Stimulated activated CD4-positive, alpha-beta T cell treated with anti-CD3 and anti-CD28 coated beads, Interleukin-15, amount 100 ng/mL, for 48 hours (primary cell): ENCODE data around the gene CDC26.
"Not testable (repeated sequence)": the region's sequence is repeated elsewhere in the genome, so short reads cannot be mapped to it uniquely, and the experiment has no call there.

Experiments used
- DNase-seq, 2 donors: peaks; one replicate each; pipeline ENCODE4 v3.0.0-alpha.2; 2020; ENCODE audit warnings: low read depth in 2 of 2

Gene CDC26

GRCh38 chr9:113275157-113276131 lies at the start of gene CDC26, which contains the start of gene PRPF4:
CDC26 (minus strand) TSS chr9:113275572; CDS start chr9:113272507, 3,065 bp downstream.
PRPF4 (plus strand) TSS chr9:113275658; CDS start chr9:113275744, 86 bp downstream.
- peak; percentile 93 to 94 for DNase-seq

- DNase-seq = no peak
These were observed 47.3 kb upstream of the CDC26 start for GRCh38 chr9:113322671-113323070.

- no peak for DNase-seq
These were observed 44.7 kb upstream of the CDC26 start for GRCh38 chr9:113320051-113320450.

GRCh38 chr9:113319054-113319453 lies 43.7 kb upstream of the CDC26 start:
- DNase-seq = no peak

- DNase-seq = no peak
These were observed 42.4 kb upstream of the CDC26 start for GRCh38 chr9:113317777-113318176.

GRCh38 chr9:113316030-113316429 lies 40.7 kb upstream of the CDC26 start:
- DNase-seq = no peak

DNA sequence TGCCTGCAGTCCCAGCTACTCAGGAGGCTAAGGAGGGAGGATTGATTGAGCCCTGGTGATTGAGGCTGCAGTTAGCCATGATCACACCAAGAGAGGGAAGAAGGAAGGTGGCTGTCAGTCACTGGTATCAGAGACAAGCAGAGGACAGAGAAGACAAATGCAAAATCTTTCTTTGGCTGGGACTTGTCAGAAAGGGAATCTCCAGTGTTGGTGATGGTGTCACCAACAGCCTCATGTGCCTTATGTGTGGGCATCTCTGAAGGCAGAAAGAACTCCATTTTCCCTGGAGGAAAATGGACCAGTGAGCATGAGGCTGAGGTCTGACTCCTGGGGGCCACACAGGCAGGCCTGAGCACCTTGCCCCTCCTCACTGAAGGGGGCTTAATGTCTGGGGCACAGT lies 39.9 kb upstream of the CDC26 start:
- no peak for DNase-seq

- DNase-seq = no peak
These were observed 37.9 kb upstream of the CDC26 start for GRCh38 chr9:113313261-113313660.

DNA sequence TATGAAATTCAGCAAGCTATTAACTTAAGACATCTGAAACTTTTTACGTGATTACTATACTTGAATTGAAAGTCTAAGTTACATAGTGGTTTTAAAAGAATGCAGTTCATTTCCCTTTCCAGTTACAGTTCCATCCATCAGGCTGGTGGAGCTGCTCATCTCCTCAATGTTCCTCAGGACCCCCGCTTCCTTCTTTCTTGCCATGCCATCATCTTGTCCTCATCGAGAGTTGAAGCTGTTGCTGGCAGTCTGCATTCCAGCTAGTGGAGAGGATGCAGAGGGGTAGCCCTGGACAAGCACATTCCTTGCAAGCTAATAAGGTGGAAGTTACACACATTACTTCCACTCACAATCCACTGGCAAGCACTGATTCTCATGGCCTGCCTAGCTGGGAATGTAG lies 36.6 kb upstream of the CDC26 start:
- no peak for DNase-seq

DNA sequence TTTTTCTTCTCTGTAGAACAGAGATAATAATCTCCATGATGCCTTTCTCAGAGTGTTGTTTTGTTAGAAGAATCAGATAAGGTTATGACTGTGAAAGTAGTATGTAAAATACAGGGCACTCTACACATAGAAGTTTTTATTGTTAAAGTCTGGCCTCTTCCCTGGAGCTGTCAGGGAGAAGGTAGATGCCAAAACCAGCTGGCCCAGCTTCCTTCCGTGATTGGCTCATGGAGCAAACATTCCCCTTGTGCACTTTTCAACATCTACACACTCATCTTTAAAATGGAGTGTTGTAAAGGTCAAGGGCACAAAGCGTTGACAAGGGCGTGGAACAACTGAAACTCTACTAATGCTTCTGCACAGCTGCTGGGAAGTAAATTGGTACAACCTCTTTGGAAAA lies 35.2 kb upstream of the CDC26 start:
- DNase-seq = no peak

- DNase-seq = no peak
These were observed 33.9 kb upstream of the CDC26 start for GRCh38 chr9:113309204-113309813.

- no peak for DNase-seq
These were observed 32.1 kb upstream of the CDC26 start for GRCh38 chr9:113307396-113307975.

DNA sequence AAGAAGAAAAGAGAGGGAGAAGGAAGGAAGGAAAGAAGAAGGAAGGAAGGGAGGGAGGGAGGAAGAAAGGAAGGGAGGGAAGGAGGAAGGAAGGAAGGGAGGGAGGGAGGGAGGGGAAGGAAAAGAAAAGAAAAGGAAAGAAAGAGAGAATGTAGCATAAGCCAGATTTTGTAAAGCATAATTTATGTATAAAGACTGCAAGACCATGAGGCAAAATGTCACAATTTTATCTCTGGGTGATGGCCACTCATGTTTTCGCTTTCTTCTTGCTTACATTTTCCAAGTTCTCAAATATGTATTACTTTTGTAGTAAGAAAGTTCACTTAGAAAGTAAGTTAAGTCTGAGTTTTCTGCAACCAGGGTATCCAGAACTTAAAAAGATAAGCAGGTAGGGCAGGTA lies 31.2 kb upstream of the CDC26 start:
- DNase-seq = no peak

DNA sequence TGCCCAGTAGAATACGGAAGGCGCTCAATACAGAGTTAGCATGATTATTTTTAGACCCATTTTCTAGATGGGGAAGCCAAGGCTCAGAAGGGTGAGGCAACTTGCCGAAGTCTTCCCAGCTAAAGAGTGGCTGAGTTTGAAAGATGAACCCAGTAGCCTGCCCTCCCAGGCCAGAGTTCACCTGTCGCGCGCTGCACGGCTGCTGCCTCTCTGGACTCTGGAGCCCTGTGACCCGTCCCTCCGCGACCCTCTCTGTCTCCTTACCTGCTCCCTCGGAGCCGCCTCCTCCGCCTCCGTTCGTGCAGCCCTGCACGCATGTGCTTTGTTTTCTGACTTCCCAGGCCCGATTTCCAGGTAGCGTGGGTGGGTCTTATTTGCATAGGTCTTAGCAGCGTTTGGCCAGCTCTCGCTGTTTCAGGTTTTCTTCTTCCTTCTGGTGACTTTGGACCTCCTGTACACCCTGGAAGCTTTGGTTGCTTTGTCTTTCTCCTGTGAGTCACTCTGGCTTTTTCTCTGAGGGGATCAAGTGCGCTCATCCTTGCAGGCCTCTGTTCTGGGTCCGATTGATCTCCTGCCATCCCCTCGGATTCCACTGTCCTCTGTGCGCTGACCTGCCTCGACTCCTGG lies 27.5 kb upstream of the CDC26 start, which contains the start of gene RNF183:
TSS of gene RNF183 (minus strand) at position 585 of the 627 bp plus-strand sequence. CDS start 5,192 bp downstream, outside the sequence.
- no peak for DNase-seq

DNA sequence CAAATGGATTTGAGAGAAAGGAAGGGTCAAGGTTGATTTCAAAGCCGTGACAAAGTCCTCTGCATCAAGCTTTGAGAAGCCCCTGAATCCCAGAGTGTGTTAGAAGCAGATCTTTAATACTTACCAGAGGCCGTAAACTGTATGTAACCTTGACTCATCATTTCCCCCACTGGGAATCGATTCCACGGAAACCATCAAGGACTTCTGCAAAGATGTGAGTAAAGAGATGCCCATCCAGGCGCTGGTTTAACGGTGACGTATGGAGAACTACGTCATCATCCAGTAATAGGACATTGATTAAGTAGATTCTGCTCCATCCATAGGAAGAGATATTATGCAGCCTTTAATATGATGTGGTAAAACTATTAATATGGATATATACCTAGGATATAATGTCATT lies 26.2 kb upstream of the CDC26 start:
- no peak for DNase-seq

DNA sequence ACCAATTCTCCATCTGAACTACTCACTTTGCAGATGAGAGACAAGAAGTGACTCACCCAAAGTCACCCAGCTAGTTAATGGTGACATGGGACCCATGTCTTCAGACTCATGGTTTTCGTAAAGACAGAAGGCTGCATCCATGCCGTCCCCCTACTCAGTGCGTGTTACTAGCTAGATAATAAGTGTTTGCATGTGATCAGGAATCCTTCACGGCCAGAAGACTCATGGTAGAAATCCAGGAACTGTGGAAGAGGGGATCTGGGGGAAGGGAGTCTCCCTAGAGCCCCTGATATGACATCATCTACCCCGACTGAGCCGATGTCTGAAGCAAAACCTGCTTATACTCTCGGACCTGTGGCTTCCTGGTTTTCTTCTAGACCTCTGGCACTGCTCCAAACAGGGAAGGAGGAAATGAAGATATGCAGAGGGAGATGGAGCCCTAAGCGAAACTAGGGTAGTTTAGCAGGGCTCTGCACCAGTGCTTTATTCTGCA lies 24.5 kb upstream of the CDC26 start:
- DNase-seq = no peak

DNA sequence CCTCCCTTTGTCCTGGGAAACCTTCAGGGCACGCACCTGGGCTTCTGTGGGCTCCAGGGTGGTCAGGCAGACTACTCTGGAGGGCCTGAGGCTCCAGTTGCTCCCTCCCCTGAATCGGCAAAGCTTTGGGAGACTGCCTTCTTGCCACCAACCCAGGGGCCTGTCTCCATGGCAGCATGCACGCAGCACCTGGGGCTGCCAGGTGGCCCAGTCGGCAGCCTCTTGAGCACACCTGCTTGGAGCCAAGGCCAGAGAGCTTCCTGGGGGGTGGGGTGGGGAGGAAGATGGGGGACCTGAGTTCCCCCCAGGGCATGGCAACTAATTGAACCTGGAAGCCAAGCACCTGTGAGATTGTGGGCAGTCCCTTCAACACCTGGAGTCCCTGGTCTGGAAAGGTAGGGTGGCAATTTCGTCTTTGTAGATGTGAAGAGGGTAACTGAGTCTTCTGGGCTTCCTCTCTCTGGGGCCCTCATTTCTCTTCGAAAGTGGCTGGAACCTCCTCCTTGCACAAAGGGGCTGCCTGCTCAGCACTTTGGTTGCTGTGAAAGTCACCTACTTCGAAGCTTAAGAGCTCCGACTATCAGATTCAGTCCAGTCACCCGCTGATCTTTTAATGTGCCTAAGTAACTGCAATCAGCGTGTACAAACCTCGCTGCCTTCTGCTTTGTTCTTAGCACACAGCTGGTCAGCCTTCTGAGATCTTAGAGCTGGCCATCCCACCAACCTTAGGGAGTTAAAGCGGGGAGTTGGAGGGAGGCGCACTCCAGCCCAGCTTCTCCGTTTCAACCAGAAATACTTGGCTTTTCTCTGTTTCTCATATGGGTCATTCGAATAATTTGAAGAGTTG lies 23.8 kb upstream of the CDC26 start:
- DNase-seq = no peak

- DNase-seq = no peak
These were observed 22.9 kb upstream of the CDC26 start for GRCh38 chr9:113298311-113298710.

DNA sequence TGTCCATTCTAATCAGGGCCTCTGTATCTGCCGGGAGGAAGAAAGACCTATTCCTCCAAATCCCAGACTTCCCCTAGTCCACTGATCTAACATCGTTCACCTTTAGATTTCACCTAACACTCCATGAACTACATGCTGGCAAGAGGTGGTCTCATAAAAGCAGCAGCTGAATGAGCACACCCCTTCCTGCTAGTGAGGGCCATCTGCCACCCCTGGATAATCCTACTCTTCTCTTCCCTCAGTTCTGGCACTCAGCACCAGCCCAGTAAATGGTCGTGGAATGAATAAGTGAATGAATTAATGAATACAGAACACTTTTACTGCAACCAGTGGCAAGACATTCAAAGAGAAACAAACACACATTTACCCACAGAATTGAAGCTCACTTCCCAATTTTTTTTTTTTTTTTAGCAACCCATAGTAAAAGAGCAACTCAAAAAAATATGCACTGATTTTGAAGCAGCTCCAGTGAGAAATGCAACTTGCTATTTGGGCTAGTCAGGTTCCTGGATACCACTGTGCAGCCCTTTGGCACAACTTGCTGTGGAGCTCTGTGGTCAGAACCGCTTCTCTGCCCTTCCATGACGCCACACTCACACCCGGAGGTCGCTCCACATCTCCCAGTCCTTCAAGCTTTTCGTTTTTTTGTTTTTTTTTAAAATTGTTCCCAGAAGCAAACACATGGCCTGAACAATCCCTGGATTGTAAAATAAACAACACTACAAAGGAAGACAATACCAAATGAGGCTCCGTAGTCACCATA lies 21.6 kb upstream of the CDC26 start:
- DNase-seq = no peak

DNA sequence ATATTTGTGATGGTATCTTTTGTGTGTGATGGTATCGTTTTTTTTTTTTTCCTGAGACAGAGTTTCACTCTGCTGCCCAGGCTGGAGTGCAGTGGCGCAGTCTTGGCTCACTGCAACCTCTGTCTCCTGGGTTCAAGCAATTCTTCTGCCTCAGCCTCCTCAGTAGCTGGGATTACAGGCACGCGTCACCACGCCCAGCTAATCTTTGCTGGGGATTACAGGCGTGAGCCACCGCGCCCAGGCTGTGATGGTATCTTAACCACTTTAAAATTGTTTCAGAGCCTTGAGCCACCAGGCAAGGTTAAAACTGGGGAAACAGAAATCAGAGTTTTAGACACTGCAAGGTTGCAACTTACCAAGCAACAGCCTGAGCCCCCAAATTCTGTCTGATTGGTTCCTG lies 20.9 kb upstream of the CDC26 start:
- DNase-seq = not testable (repeated sequence)
